ENCODE results near the gene SLC36A2. TPM values are rescaled to one million over a fixed set of nuclear protein-coding genes. Genes with fewer than 3 reads are reported as not detected.

Gene SLC36A2
- total RNA-seq, result not detected in 2 replicates

DNA sequence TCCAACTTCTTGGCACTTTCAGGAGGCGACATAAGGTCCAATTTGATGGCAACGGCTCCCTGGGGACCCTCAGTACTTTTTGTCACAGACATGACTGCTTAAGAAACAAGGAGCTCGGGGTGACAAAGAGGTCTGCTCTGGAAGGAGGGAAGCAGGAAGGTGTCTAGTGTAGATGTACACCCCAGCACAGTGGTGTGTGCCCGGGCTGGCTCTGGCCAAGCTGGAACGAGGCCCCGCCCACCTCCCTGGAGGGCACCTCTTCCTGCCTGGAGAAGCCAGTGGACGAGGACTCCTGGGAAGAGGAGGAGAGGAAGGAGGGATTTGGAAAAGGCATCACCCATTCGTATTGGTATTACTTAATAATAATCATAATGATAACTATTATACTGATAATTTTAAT is at the start of gene SLC36A2:
TSS of gene SLC36A2 (minus strand) at position 191 of the 400 bp plus-strand sequence. CDS start at position 92, 99 bp downstream.

GRCh38 chr5:151303666-151304065 is 43.7 kb downstream of the SLC36A2 start, which contains the start of gene SLC36A3:
Gene SLC36A3 (minus strand): TSS chr5:151303766. CDS start chr5:151303354, 412 bp downstream.

Other genes starting within 250 kb of the SLC36A2 start
- 666 and 722 TPM in 2 replicates for gene ANXA6, start 189.8 kb downstream of the SLC36A2 start, total RNA-seq
- 4.4 and 6.7 TPM in 2 replicates for gene CCDC69, start 123.5 kb downstream of the SLC36A2 start, total RNA-seq
- 28.2 and 28.3 TPM in 2 replicates for gene GM2A, start 94.4 kb downstream of the SLC36A2 start, total RNA-seq
- gene SLC36A3, start 43.8 kb downstream of the SLC36A2 start, total RNA-seq, result not detected in 2 replicates
- gene SLC36A1, start 100.0 kb upstream of the SLC36A2 start, total RNA-seq, result 19.1 and 23.7 TPM in 2 replicates
- 6.6 and 21.9 TPM in 2 replicates for gene FAT2, start 243.8 kb upstream of the SLC36A2 start, total RNA-seq

Measured in hair follicle dermal papilla cell (primary cell).